Superior temporal gyrus (tissue), 1 donor: ENCODE data around the gene TAF8.

Source experiments
- DNase-seq: peaks from one replicate; pipeline ENCODE4 v3.0.0-alpha.2; 2016; ENCODE audit errors: extremely low spot score

Gene TAF8

DNA sequence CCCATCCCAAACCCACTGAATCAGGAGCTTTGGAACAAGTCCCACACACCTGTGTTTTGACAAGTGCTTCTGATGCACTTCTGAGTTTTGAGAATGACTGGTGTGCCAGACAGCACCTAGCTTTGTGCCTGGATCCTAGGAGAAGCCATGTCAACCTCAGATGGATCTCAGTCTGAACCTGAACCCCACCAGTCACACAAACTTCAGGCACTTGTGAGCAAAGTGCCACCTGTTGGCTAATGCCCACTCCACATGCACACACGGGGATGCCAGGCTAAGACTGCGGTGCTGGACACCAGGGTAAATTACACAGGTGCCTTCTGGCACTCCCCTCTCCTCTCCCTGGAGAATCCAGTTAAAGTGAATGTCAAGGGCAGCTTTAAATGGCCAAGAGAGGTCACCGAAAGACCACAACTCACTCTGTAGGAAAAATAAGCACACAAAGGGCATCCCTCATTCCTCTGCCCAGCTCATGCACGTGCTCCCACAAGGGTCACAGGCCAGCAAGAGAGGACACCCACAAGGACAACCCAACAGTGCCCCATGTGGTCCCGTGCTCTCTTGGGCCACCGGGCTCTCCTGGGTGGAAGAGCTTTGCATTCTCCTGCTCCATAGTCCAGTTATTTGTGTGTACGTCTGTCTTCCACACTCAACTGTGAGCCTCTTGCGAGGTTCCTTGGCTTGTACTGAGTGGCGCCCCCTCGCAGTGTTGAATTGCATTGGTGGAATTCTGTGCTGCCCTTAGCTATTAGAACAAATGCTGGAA, 45.6 kb downstream of the TAF8 start:
- DNase-seq, result no peak

DNA sequence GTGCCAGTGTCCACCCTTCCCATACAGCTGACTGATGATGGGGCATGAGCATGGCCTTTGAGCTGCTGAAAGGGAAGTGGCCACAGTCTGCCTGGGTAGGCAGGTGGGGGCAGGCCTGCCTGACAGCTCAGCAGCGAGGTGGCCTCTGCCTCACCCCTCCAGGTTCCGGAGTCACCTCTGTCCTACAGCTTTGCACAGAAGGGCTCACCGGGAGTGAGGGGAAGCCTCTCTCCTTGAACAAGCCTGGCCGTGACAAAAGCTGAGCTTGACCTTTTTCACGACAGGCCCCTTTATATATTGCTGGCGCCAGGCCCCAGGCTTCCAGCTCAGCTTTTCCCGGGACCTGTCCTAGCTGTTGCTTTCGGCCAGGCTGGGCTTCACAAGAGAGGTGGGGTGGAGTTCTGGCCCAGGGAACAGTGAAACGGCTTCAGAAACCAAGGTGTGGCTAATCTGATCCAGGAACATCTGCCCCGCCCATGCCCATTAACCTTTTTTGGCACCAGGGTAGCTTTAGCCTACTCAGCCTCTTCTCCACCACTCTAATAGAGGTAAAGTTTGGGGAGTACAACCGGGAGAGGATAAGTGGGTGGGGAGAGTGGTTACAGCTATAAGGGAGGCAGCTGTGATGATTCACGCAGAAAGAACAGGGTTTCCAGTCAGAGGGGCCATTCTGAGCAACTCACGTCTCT, 49.2 kb downstream of the TAF8 start:
- no peak for DNase-seq

DNA sequence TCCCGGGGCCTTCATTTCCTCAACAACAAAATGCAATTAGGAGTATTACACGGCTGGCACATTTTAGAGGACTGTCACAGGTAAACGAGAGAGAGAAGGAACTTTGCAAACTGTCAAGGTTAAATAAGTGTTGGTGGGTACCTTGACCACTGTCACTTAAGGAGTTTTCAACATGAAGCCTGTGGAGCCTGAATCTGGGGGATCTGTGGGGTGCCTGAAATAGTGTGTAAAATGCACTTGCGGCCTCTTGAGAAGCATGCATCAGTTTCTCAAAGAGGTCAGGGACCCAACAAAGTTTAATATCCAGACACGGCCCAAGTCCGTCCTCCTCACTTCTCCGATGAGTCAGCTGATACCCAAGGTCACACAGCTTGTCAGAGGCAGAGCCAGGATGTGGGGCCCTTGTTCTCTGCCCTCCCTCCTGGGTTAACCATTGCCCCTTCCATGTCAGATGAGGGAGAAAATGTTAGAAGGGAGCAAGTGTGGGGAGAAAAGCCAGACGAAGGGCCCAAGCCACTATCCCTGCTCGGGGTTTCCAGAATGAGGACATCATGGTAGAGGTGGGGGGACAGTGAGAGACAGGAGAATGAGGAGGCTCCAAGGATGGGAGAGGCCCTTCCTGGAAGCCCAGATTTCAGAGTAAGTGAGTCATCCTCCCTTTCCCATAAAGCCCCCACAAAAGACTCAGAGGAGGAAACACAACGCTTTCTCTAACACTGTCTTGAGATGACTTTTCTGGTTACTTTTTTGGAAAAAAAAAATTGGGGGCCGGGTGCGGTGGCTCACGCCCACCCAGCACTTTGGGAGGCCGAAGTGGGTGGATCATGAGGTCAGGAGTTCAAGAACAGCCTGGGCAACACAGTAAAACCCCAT, 49.9 kb downstream of the TAF8 start:
- no peak for DNase-seq

DNA sequence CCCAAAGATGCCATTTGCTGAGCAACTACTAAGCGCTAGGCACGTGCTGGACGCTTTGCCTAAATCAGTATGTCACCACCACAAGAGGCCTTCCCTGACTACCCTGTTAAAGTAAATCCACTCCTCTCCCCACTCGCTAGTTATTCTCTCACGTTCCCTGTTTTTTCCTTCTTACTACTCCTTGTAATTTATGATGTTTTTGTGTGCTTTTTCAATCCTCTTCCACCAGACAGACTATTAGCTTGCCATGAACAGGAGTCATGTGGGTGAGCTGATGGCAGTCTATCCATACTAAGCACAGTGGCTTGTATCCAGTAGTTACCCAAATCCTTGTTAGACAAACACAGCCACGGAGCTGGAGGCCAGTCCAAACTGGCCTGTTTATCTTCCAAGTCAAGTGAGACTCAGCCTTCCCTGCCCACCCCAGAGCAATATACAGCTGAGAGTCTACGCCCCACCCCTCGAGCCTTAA, 50.9 kb downstream of the TAF8 start:
- DNase-seq, result no peak

DNA sequence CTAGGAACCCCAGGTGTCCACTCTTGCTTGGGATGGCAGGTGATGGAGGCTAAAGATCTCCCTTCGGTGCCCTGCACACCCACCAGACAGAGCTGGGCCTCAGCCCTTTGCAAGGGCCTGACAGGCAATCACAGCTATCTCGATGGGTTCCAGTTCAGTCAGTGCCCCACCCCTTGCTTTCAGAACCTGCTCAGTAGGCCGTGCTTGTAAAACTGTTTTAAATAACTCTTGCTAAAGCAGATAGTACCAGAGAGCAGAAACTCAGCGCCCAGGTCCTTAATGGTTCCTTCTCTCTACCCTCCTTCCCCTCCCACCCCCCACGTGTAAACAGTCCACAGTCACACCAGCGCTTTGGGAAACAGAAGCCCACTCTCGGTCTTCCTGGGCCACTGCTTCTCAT, 52.9 kb downstream of the TAF8 start:
- DNase-seq, result no peak

DNA sequence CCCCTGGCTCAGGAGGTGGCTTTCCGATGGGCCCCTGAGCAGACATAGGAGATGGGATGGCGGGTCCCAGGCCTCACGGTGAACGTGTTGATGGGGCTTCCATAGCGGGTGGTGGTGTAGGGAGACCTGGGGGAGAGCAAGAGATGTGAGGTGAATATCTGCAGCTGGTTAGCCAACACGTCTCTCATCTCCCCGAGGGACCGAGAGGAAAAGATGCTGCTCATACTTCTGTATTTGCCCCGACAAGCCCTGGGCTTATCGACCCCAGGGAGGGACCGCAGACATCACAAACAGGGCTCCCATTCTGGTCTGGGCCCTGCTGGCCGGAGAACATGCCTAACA, 53.4 kb downstream of the TAF8 start:
- DNase-seq, result no peak

DNA sequence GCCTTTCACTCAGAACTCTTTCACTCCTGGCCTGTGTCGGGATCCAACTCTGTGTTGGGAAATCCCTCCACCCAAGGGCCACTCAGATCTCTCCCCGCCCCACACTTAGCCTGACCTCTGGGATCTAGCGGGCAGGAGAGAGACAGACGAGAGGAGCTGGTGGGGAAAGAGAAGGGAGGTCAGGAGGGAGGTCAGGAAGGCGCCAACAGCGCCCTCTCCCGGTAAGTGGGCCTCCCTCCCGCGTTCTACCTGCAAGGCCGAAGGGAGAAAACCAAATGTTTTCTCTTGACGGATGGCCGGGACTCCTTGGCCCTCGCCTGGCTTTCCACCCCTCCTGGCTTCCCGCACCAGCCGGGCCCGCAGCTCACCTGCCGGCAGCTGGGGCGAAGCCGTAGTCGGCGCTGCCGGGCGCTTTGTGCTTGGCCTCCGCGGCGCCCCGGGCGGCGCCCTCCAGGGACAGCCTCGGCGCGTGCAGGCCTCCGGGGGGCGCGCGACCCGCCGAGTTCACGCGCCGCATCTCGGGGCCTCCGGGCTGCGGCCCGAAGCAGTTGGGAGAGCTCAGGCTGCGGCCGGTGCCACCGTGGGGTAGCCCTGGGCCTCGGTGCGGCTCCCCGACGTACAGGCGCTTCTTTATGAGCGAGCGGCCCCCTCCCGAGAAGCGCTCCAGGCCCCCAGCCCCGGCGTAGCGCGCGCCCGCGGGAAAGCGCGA, 53.9 kb downstream of the TAF8 start:
- DNase-seq, result no peak

DNA sequence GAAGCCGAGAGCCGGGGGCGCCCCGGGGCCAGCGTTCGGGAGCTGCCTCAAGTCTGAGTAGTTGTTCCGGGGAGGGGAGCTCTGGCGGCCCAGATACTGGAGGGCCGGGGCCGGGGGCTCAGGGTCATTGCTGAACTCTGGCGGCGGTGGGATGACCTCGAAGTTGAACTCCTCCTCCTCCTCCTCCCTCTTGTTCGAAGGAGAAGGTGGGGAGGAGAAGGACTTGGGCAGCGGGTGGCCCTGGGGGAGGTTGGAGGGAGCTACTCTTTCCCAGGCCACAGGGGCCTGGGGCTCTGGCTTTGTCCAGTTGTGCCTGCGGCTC, 54.4 kb downstream of the TAF8 start:
- DNase-seq, result no peak

DNA sequence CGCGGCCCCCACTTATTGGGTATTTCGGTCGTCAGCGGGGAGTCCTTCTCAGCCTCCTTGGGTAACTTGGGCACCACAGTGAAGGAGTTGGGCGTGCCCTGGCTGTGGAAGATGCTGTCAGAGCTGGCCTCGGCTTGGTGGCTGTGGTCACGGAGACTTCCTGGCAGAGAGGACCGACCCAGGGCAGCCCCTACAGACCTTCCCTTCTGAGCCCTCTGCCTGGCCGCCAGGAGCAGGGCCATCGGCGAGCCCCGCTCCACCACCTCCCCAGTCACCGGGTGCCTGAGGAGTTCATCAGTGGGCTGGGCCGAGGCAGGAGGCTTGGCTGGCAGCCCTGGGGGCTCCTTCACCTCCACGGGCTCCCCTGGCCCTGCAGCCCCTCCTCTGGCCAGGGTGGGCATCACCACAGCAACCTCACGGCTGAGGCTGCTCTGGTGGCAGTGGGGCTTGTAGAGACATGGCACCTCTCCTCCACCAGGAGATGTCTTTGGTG, 54.9 kb downstream of the TAF8 start:
- no peak for DNase-seq

DNA sequence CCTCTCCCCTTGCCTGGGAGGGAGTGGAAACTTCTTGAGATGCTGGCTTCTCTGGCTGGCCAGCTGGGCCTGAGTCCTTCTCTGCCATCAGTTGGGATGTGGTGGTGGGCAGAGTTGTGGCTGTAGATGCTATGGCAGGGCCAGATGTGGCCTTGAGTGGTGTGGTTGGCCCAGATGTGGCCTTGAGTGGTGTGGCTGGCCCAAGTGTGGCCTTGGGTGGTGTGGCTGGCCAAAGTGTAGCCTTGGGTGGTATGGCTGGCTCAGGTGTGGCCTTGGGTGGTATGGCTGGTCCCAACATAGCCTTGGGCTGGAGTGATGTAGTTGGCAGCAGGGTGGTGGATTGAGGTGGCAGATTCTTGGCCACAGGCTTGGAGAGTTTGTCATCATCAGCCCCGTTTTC, 55.4 kb downstream of the TAF8 start:
- no peak for DNase-seq

DNA sequence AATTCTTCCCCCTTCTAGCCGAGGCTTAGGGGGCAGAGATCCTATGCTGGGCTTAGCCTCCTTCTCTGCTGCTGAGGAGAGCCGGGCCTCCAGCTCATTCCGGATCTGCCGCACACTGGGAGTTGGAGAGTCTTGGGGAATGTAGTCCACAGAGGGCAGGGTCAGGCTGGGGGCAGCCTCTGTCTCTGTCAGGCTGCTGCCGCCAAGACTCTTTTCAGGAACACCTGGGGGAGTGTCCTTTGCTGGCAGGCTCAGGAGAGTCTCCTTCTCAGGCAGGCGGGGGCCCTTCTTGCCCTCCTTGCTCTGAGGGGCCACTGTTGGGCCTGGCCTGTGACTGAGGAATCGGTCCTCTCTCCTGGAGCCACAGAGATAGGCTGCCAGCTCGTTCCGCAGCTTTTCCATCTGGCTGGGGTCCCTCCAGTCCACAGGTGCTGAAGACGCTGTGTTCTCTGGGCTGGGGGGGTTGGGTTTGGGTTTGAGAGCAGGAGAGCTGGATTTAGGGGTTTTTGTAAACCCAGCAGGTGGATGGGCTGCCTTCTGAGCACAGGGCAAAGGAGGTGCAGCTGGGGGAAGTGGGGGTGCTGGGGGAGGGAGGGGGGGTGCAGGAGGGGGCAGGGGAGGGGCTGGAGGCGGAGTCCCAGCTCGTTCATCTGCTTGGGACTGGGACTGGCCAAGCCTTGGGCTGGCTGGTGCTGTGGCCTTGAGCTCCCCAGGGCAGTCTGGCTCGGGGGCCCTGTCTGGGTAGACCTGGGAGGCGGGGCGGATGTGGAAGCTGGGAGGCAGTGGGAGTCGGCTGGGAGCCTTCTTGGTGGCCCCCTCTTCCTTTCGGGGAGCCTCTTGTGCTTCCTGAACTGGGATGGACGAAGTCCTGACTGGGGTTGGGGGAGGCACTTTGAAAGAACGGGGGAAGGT, 56.0 kb downstream of the TAF8 start:
- no peak for DNase-seq

DNA sequence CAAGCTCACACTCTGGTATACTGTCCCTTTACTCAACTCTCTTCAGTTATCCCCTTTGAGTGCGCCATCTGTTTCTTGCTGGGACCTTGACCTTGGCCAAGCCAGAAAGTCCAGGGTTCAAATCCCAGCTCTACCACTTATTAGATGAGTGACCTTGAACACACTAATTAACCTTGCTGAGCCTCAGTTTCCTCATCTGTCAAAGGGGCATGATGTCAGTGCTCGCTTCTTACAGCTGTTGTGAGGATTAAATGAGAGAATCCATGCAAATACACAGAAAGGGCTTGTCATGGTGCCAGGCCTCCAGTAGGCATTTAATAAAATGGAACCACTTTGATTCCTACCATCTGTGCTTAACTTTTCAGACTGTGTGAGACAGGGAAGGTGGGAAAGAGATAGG, 57.7 kb downstream of the TAF8 start:
- DNase-seq, result no peak

DNA sequence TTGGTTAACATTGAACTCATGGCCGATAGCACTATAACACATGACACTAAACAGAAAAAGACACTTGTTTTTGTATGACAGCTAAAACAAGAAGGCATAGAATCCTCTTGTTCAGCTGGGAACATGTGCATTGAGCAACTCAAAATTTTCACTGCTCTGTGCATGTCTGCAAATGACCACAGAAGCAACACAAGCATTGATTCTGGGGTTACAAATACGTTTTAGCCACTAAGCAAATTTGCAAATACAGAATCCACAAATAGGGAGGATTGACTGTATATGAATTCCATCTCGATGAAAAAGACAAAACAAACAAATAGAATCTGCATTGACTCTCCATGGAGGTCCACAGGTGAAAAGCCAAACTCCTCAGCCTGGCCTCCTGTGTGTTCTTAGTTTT, 60.4 kb downstream of the TAF8 start:
- DNase-seq, result no peak

DNA sequence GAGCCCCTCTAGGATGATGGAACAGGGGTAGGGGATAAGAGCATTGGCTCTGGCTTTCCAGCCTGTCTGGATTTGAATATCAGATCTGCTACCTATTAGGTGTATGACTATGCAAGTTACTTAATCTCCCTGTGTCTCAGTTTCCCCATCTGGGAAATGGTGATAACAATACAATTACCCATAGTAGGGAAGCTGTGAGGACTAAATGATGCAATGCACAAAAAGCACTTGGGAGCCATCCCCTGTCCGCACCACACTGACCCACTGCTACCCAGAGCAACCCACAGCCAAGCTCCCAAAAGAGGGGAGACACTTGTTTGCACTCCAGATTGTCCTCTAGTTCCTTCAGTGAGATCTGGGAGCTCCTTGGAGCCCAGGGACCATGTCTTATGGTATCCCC, 62.0 kb downstream of the TAF8 start:
- DNase-seq, result no peak

DNA sequence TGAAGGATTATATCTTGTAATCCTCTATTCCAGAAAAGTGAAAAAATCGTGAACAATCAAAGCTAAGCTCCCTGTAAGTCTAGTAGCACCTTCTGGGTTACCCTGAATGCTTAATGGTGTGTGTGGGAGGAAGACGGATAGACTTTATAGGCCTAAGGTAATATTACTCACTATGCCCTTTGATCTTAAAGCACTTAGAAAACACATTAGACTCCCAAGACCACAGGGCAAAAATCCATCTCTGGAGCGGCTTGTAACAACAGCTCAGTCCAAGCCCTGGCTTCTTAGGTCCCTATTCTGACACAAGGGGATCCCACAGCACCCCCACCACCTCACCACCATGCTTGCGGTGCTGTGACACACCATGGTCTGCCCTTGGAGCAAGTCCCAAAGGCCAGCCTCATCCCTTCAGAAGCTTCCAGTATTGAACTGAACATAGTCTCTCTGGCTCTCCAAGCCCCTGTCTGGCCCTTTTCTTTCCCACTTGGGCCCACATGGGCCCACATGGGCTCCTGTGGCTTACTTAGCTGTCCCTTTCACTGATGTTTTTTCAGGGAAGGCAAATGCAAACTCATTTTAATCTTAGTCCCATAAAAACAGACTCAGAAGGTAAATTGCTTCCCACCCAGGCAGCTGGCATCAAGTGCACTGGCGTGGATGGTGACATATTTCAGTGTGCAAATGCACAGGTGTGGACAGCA, 63.8 kb downstream of the TAF8 start:
- no peak for DNase-seq

DNA sequence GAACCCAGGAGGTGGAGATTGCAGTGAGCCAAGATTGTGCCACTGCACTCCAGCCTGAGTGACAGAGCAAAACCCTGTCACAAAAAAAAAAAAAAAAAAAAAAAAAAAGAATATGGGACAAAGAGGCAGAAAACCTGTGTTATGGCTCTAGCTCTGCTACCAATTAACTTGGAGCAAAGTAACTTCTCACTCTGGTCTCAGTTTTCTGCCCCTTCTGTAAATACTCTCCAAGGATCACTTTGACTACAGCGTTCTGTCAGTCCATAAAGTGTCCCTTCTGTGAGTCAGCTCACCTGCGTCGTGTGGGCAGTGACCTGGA, 67.5 kb downstream of the TAF8 start:
- DNase-seq, result no peak

DNA sequence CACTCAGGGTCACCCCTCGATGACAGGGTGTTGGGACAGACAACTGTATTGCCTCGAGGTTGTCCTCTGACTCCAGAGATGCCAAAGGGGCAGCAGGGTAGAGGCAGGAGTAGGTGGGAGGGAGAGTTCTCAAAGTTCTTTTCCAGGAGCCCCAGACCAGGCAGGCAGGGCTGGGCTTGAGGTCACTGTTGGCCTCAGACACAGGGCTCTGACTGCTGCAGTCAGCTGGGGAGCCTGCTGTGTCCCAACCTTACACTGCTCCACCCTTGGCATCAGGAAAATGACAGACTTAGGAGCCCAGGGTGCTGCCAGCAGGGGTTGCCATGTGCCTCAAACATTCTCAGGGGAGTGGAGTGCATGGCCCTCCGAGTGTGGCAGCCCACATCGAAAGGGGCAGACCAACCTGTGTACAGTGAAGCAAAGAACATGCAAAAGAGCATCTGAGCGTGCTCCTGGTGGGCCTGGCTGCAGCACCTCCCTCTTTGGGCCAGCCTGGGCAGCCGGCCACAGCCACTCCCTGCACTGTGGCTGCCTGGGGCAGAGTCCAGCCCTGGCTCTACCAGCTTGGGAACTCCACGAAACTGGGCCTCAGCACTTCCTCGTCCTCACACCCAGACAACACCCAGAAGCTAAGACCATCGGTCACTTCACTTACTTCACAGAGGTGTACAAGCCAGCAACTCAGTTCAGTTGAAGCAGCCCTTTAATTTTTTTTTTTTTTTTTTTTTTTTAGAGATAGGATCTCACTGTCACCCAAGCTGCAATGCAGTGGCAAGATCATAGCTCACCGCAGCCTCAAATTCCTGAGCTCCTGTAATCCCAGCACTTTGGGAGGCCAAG, 68.1 kb downstream of the TAF8 start:
- DNase-seq, result no peak

DNA sequence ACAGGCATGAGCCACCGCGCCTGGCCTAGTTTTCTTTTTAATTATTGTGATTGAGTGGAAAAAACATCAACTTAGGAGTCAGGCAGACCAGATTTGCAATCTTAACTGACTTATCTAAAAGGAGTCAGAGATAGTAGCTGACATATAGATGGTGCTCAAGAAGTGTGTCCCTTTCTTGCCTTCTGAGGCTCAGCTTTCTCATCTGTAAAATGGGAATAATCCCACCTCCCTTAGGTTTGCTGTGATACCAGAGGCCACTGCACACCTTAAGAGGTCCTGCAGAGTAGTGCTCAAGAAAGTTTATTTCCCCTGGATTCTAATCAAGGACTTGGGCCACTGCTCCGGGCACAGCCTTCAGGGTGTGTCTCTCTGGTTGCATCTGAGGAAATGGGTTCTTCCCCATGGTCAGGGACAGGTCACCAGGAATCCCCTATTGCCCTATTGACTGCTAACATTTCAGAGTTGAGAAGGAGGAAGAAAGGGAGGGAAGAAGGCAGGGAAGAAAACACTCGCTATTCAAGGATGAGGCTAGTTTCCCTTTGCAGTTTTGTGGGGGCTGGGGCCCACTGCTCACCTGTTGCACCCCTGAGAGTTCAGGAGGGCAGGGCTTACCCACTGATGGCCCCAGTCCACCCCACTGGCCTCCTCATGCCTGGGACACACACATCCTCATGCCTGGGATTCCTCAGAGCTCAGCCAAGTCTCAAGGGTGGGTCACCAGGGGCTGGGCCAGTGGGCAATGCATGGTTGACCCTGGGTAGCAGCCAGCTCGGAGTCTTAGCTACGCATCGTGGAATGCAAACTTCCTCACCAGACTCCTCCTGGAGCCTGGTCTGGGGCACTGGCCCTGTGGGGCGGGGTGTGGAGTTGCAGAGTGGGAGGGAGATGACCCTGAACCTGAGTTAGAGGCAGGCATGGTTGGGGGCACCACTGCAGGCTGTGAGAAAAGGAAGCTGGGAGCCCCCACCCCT, 70.9 kb downstream of the TAF8 start:
- no peak for DNase-seq
